GM13976 (cell line): Measurements from ENCODE around the gene DUOXA1.

Experiments used
- DNase-seq: peaks from one replicate; pipeline ENCODE4 v3.0.0; 2012; ENCODE audit warnings: low spot score
- CTCF ChIP-seq: IDR thresholded peaks from 2 replicates; pipeline ENCODE4 v1.5.1; 2012; ENCODE audit warnings: borderline replicate concordance, mild to moderate bottlenecking; ENCODE audit not compliant: insufficient read depth; ENCODE audit errors: extremely low read depth, missing control alignments, control extremely low read depth
- in situ Hi-C: fragments of 300-500 bp; cut with MboI; formaldehyde crosslinking; loops from one replicate; pipeline ENCODE4 v1.12.0; 2022; ENCODE audit warnings: low sequenced_read_pairs, mixed read lengths, inconsistent platforms; ENCODE audit not compliant: unreplicated experiment

DUOXA1 gene

GRCh38 chr15:45146405-45146804 is 16.7 kb upstream of the DUOXA1 start:
- DNase-seq, result no peak
- no peak for TF ChIP-seq CTCF
- in situ Hi-C loops, result no loop called here

GRCh38 chr15:45144775-45145174 is 15.1 kb upstream of the DUOXA1 start:
- no peak for DNase-seq
- in situ Hi-C loops, result no loop called here
- TF ChIP-seq CTCF, result no peak

GRCh38 chr15:45143946-45144345 is 14.3 kb upstream of the DUOXA1 start:
- TF ChIP-seq CTCF, result no peak
- no peak for DNase-seq
- in situ Hi-C loops, result no loop called here

- in situ Hi-C loops, result no loop called here
- no peak for TF ChIP-seq CTCF
- no peak for DNase-seq
These were observed 13.4 kb upstream of the DUOXA1 start for GRCh38 chr15:45143056-45143455.

GRCh38 chr15:45141386-45141785 is 11.7 kb upstream of the DUOXA1 start:
- TF ChIP-seq CTCF, result no peak
- in situ Hi-C loops, result no loop called here
- no peak for DNase-seq

GRCh38 chr15:45140557-45141250 is 11.0 kb upstream of the DUOXA1 start:
- no peak for DNase-seq
- in situ Hi-C loops, result no loop called here
- TF ChIP-seq CTCF, result no peak

- in situ Hi-C loops, result no loop called here
- DNase-seq, result no peak
- TF ChIP-seq CTCF, result no peak
These were observed 10.1 kb upstream of the DUOXA1 start for GRCh38 chr15:45139770-45140169.
